Kasumi-1 (cell line): ENCODE measurements around the gene GPR146.

Experiments used
- DNase-seq, 2 experiments: peaks; one replicate each; lab custom pipeline; 2025; lab: John Stamatoyannopoulos, UW

The GPR146 gene

DNA sequence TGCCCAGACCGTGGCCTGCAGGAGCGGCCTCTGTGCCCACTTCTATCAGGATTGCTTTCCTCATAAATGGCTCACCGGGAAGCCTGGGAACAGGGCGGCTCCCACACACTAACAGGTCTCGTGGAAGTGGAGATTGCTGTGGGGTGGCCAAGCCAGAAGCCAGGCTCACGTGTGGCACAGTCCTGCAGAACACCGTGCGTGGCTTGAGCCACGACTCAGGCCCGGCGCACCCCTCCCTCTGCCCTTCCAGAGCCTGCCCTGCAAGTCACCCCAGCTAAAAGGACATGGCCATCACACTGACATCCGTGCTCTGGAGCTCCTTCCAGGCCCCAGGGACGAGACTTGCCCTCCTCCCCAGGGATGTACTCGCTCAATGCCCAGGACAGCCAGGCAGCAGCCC lies 50.5 kb downstream of the GPR146 start:
- no peak for DNase-seq

DNA sequence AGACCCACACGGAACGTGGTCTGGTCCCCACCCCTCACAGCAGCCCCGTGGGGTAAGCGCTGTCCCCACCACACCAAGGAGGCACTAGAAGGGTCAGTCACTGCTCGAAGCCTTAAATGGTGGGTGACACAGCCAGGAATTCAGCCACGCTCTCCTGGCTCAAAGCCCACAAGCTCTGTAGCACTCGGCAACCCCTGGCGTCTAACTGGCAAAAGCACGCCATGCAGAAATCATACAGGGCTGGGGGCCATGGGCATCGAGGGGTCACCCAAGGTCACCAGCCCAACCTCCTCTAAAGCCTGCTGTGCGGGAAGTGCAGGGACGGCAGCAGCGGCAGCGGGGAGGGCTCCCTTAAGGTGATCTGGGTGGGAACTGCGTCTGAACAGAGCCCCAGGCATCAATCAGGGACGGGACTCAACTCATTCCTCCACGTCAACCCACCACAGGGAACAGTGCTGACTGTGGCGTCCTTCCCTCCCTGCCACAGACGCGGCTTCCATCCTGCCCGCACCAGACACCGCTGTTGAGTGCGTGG lies 51.3 kb downstream of the GPR146 start:
- no peak for DNase-seq

DNA sequence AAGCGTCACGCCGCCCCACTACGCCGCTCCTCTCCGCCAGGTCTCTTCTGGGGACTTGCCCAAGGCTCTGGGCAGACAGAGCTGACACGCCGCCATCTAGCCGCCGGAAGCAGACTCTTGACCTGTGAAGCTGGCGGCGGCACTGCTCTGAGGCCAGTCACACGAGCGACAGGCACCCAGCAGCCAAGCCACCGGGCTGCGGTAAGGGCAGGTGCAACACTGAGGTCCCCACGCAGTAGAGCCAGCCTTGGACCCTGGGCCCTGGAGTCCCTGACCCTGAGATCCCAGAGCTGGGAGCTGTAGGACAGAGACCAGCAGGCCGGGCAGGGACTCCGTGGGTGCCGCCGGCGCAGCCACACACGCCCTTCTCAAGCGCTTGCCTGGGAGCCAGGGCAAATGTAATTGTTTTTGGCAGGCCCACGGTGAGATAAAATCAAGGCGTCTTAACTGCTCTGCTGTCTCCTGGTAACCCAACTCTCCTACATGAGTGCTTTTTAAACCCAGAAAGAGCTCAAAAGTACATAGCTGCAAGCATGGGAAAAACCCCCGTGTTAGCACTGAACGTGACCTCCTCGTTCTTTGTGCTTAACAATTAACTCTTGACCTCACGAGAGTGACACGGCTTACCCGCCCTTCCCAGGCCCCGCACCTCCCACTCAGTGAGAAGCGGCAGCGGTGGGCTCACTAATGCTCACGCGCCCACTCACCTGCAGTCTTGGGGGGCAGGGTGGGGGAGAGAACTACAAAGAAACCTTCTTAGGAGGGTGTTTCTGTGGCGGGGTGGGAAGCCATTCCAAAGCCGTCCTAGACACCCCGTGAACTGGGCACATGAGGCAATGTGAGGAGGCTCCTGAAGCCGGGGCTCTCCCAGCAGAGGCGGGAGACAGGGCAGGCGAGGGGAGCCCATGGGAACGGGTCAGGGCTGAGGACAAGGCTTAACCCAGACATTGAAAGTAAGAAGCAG lies 52.1 kb downstream of the GPR146 start:
- no peak for DNase-seq

DNA sequence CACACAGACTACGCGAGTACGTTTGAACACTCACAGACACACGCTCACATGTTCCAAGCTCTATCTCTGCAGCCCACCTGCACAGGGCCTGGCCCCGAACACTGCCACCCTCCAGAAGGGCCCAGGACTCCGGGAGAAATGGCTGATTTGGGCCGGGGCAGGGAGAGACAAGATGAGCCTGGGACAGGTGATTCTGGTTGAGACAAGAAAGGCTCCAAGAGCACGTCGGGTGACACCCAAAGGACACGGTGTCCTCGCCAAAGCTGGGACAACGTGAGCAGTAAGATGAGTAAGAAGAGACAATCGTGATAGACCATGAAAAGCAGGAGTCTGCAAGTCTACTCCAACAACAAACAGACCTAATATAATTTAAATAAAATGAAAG lies 52.8 kb downstream of the GPR146 start:
- DNase-seq = no peak

DNA sequence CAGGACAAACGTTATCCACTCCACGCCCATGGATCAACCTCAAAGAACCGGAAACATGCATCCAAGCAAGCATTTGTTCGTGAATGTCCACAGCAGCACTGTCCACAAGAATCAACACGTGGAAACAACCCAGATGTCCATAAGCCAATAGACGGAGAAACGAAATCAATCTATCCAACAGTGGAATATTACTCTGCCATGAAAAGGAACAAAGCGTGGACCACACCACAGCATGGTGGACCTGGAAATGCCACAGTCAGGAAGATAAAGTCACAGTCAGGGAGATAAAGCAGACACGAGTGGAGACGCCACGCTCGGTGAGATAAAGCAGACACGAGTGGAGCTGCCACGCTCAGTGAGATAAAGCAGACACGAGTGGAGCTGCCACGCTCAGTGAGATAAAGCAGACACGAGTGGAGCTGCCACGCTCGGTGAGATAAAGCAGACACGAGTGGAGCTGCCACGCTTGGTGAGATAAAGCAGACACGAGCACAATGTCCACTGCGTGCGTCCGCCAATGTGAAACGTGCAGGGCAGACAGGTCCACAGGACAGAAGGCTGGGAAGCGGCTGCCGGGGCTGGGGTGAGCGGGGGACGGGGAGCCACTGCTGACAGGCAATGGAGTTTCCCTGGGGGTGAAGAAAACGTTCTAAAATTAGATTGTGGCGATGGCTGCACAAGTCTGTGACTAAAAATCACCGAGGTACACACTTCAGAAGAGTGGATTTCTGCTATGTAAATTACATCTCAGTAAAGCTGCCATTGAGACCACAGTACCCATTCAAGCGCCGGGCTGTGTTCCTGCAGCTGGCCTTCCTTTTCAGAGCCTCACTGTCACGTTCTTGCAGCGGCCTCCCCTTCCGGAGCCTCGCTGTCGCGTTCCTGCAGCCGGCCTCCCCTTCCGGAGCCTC lies 54.2 kb downstream of the GPR146 start:
- no peak for DNase-seq

DNA sequence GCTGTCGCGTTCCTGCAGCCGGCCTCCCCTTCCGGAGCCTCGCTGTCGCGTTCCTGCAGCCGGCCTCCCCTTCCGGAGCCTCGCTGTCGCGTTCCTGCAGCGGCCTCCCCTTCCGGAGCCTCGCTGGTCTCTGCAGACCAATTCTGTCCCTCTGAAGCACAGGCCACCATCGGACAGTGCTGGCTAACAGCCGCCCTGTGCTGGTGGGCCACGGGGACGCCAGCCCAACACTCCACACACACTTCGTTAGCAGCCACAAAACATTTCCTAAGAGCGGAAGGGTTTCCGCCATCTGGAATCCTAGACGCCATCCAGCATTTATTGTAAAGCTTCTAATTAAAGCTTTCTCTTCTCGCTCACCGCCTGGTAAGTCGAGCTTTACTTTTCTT lies 54.8 kb downstream of the GPR146 start:
- no peak for DNase-seq

DNA sequence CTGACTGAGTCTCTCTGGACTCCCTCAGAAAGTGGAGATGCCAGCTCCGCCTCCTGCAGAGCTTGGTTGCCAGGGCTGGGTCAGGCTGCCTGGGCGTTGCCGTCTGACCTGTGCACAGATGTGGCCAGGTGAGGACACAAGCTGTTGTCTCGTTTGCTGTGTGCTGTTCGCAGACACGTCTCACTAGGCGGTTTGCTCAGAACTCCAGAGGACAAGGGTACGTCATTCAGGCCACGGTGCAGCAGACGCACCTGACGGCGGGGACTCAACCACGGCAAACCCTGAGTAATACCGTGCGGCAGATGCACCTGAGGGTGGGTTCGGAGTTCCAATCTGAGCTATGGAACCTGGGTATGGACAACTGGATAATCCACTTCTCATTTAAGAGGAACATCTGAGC lies 55.3 kb downstream of the GPR146 start:
- DNase-seq = no peak

DNA sequence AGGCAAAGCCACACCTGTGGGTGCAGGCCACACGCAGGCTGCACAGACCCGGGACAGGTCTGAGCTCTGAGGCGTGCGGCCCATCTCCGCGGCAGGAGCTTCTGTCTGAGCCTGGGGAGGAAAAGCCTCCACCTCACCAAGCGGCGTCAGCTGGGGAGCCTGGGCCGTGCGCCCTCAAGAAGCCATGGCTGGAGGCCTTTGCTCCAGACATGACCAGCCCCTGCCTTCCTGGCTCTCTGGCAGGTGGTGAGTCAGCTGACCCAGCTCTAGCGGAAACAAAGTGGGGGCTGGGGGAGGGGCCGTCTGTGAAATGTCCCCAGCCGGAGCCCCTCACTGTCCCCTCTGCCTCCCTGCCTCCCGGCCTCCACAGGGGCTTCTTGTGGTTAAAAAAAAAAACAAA lies 56.0 kb downstream of the GPR146 start:
- DNase-seq = no peak

DNA sequence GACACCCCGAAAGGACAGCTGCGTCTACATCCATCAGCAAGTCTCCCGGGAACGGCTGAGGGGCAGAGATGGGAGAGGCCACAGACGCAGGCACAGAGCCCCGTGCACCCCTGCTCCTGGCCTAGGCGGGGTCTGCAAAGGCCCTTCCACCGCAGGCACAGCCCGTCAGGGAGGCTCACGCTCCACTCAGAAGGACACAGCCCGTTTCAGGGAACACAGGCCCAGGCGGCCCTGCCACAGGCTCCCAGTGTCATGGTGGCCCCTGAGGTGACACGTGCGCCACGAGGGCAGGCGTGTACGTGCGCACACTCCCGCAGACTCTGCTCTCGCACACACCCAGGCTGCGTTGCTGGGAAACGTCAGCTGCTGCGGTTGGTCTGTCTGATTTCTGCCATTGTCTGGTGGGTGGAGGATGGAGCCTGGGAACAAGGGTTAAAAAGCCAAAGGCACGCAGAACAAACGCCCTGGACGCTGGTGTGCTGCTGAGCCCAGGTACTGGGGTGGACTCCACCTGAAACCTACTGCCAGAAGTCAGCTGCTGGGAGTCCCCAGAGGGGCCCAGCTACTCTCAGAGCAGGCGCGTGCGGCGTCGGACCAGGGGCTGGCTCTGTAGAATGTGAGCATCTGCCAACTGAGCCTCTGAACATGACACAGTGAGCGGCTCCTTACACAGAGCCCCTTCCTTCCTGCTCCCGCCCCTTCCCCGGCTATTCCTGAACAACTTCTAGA lies 56.7 kb downstream of the GPR146 start:
- DNase-seq = no peak

DNA sequence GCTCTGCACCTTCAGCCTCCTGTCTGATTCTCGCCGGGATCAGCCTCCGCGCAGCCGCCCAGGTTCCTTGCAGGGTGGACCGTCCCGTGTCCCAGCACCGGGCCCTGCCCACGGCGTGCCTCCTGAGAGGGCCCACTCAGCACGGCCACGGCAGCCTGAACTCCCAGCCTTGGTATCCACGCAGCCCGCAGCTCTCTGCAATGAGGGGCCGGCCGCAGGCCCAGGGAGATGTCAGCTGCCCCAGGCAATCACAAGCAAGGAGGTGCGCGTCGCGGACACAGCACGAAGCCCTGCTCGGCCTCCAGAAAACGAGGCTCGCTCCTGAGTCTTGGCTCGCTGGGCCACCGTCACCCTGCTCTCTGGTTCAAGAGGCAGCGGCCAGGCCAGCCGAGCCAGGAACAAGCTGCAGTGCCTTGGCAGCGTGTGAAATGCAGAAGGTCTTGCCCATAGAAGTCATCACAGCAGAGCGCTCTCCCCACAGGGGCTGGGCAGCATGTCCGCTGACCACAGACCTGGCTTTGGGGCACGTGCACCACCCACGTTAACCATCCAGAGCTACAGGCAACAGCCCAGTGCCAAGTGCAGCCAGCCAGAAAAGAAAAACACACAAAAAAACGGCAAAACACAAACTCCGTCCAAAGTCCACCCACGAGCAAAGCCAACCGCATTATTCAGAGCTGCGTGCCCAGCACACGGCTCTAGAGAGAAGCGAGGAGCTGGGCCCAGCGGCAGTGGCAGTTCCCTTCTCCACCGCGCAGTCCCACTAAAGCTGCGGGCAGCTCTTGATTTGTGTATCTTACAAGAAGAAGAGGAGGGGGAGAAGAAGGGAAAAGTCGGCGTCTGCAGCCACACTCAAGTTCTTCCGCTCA lies 57.5 kb downstream of the GPR146 start:
- DNase-seq = no peak

DNA sequence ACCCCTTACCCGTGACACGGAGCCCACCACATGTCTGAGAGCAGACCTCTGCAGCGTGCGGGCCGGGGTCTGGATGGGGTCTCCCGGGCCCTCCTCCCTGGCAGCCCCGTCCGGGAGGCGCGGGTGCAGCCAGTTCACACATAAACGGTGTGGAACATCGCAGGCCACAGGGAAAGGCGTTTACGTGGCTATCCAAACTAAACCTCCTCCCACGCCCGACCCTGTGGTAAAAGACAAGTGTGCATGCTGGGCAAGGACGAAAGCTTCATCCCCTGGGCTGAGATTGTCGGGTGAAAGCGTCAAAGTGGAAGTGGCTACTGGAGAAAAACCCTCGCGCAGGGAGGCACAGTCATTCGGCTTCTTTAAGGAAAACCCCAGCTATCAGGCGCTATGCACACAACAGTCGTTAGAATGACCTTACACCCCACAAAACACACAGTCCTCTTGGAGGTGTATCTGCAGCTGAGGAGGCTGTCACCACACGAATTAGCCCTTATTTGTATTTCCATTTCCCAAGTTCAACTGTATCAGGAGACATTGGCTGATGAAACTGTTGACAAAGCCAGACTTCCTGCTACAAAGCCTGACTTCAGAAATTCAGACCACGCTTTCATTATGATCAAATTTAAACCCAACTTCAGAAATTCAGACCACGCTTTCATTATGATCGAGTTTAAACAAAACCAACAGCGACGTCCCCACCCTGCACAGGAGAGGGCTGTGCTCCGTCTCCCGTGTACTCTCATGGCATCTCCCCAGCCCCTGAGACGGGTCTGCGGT lies 58.9 kb downstream of the GPR146 start:
- DNase-seq = no peak

DNA sequence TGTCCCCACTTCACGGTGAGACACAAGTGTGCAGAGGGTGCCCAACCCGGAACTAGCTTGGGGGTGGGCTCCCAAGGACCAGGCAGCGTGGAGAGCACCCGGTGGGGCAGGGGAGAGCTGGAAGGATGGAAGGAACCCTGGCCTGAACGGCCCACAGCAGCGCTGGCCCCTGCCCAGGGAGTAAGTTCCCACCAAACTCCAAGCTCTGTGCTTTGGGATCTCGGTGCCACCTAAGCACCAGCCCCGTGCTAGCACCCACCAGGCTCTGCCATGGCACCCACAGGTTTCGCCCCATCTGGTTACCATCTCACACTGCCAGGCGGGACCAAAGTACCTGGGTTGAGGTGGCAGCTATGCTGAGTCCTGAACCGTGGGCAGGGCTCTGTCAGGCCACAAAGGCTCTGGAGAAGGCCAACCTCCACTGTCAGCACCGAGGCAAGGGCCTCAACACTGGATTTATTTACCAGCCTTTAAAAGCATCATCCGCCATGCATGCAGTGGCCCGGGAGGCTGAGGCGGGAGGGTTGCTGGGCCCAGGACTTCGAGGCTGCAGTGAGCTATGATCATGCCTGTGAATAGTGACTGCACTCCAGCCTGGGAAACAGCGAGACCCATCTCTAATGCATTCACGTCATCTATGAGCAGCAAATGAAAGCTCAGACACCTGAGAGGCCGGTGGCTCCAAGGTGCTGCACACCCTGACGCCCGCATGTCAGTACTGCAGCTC lies 59.6 kb downstream of the GPR146 start:
- DNase-seq = no peak

DNA sequence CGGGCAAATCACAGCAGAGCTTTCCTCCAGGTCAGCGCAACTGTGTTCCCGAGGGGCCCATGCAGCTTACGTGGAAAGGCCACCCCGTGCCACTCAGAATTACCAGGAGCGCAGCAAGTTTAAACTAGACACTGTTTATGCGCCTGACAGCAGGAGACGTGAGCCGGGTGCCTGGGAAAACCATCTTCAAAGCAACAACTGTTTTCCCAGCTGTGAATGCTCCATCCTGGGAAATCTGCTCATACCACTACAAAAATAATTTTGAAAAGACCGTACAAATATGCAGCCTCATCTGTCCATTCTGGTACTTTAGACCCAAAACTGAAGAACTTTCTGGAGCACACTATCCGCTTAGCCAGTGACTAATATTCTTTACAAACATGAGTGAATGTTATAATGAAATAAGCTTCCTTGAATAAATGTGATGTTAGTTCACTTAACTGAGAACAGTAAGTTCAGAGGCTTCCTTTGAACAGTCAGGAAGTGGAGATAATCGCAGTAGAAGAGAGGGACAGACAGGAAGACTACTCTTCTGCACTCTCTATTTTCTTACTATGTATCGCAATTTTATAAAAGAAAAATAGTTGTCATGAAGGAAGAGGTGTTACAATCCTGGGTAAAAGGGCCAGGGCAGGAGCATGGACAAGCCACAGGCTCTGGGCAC lies 60.3 kb downstream of the GPR146 start:
- DNase-seq = no peak

DNA sequence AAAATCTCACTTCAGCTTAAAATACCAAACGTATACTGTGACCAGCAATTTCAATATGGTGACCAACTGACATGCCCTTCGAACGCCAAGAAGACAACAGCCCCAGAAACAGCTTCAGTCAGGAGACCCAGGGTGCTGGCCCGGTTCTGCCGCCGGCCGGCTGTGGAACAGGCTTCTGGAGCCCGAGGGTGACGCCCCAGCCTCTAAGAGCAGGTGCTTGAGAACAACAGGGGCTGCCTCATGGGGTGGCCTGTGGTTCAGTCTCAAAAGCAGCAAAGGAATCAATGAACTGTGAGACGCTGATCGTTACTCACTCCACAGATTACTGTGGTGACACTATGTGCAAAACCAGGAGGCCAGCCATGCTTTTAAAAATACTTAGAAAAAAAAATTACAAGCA lies 60.8 kb downstream of the GPR146 start:
- no peak for DNase-seq

DNA sequence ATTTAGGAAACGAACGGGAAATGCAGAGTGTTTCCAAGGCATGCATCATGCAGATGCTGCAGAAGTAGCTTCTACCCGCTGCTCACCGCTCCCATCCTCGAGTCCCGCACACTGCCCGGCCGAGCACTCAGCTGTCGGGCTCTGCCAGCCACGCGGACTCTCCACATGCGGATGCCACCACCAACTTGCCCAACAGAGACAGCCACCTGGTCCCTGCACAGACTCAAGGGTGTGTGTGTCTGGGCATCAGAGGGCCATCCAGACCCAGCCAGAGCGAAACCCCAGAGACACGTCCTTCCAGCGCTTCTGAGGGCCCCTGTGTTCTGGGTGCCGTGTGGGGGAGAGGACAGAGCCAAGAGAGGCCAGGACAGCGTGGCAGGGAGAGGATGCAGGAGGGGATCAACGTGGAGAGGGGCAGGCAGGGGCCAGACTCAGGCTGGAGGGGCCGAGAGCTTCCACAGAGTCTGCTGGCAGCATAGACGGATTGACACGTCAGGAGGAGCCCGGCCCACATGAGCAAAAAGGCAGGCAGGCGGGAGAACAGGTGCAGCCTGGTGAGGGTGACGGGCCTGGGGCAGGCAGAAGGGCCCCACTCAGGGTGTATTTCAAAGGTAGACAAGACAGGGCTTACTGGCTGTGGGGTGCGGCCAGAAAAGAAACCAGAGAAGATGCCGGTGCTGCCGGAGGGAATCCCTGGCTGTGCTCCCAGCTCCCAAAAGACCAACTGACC lies 61.9 kb downstream of the GPR146 start:
- DNase-seq = no peak

DNA sequence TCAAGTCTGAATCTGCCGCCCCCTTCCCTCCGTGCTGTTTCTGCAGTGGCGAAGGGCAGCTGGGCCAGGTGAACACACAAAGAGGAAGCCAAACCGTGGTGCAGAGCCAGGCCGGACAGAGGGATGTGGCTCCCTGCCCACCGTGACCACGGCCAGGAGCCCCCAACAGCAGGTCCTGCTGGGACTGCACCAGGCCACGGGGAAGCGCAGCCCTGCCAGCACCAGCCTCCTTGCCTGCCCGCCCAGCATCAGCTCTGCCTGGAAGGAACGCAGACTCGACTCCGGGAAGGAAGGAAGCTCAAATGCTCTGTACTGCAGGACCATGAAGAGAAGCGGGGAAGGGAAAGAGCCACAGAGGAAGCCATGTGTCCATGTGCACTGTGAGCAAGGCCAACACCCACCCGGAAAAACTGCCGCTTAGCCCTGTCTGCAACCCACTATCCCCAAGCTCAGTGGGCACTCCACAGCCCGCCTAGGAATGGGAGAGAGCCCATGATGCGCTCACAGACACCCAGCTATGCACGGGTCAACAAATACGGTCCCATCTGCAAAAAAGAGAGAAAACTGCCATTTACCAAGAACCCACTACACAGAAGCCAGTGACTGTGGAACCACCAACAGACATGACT lies 62.6 kb downstream of the GPR146 start:
- DNase-seq = no peak

DNA sequence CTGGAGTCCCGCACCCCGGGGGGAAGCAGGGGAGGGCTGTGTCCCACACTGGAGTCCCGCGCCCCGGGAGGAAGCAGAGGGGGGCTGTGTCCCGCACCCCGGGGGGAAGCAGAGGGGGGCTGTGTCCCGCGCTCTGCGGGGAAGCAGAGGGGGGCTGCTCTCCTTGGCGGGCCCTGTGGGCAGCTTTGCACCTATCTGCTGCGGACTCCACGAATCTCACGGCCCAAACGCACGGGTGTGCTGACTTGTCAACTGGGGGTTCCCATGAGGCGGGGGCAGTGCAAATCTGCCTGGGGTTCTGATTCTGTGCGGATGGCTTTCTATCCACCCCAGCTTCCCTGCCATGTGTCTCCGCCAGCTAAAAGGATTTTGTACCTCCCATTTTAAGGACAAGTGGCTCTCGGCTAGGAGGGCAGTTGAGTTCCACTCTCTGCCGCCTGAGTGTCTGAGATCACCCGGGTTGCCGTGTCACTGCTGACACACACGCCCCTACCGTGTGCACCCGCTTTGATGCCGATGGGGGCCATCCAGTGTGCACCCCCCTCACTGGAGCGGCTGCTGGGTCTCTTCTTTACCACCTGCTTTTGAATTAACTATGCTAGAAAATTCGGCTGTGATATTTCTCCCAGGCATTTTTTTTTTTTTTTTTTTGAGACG lies 64.0 kb downstream of the GPR146 start:
- no peak for DNase-seq
